ENCODE measurements around the gene RND1.
"Not testable (repeated sequence)": the region's sequence is repeated elsewhere in the genome, so short reads cannot be mapped to it uniquely, and the experiment has no call there.

Gene RND1

DNA sequence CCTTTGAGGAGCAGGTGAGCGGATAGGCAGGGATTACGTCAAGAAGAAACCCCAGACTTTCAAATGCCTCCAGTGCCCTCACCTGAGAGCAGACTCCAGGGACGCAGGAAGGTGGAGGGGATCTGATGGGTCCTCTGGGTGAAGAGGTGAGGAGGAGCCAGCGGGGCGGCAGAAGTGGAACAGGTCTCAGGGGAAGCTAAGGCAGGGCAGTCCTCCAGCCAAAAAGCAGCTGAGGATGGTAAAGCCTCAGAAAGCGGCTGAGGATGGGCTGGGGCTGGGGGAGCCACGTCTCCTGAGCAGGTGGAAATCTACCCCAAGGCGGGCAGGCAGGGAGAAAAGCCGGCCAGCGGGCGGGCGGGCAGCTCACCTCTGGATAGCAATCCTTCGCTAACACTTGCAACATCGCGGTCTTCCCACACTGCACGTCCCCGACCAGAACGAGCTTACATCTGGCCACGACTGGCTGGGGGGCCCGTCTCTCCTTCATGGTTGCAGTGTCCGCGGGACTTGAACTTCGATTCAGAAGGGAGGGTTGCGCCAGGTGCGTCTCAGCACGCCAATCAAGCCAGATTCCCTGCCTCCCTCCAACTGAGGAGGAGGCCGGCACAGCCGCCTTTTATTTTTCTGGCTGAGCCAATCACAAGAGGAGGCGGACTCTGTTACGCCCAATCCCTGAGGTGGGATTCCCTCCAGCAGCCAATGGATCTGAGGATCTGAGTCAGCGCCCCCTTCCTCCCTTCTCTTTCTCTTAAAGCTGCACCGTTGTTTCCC is at the start of gene RND1:
Gene RND1 (minus strand): TSS at position 590 of the 771 bp plus-strand sequence. CDS start 103 bp downstream, at position 487.
- peak; percentile 90 to 92 for DNase-seq

DNA sequence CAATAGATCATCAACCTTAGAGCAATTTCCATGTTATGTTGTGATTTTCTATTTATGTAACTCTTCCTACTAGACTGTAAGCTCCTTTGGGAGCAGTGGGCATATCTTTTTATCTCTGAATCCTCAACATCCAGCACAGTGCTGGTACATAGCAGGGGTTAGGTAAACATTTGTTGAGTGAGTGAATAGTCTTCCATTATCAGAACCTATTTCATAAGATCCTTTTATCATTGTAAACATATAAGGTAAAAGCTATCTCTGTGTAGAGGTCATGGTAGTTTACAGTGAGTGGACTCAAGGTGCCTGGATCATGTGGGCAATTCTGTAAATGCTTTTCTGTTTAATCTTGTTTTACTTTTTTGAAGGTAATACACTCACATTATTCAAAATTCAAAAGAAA is 44.5 kb upstream of the RND1 start:
- DNase-seq, result no peak

DNA sequence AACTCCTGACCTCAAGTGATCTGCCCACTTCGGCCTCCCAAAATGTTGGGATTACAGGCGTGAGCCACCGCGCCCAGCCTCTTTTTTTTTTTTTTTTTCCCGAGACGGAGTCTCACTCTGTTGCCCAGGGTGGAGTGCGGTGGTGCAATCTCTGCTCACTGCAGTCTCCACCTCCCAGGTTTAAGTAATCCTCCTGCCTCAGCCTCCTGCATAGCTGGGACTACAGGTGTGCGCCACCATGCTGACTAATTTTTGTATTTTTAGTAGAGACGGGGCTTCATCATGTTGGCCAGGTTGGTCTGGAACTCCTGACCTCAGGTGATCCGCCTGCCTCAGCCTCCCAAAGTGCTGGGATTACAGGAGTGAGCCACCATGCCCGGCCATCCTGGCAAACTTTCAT is 44.0 kb upstream of the RND1 start:
- not testable (repeated sequence) for DNase-seq

DNA sequence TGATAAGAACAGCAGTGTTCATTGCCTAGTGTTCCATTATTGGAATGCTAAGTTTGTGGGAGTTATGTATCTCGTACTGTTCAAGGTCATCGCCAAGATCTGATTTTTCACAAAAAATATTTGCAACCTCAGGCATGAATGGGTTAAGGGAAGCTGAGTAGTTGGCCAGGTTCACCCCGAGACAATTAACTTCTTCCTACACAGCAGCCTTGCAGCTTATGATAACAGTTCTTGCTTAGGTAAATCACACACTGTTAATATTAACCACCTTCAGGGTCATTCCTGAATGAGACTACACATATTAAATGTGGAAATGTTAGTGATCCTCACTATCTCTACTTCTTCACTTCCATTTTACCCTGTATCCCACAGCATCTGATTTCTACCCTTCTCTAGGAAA is 41.6 kb upstream of the RND1 start:
- no peak for DNase-seq

DNA sequence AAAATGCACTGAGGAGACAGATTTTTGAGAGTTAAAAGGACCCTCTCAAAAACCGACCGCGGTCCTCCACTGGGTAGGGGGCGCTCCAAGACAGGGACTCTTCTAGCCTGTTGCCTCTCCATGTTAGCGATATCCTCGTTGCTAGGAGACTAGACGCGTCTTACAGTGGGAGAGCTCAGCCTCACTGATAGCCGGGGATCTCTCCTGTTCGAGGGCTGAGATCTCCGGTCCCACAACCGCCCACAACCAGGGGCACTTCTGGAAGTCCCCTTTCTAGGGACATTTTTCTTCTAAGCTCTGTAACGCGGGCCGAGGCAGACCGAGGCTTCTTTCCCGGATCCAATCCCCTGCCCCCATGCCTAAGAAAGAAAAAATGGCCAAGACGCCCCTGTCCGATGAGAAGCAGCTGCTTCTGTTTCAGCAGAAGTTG is 38.3 kb upstream of the RND1 start:
- DNase-seq, result peak; percentile 88 to 91

DNA sequence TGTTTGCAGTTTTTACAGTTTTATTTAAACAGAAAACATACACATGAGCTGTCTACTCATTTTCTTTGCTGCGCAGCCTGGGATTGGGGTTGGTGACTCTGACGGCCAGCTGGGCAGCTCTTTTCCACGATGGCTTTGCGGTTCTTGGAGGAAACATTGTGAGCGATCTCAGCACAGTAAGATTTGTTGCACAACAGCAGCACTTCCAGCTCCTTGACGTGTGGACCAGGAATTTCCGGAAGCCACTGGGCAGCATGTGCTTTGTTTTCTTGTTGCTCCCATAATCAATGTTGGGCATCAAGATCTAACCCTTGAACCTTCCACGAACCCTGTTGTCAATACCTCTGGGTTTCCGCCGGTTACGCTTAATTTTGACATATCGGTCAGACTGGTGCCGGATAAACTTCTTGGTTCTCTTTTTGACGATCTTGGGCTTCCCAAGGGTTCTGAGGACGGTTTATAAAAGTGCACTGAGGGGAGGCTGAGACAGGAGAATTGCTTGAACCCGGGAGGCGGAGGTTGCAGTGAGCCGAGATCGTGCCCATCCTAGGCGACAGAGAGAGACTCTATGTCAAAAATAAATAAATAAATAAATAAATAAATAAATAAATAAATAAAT is 37.8 kb upstream of the RND1 start:
- no peak for DNase-seq

DNA sequence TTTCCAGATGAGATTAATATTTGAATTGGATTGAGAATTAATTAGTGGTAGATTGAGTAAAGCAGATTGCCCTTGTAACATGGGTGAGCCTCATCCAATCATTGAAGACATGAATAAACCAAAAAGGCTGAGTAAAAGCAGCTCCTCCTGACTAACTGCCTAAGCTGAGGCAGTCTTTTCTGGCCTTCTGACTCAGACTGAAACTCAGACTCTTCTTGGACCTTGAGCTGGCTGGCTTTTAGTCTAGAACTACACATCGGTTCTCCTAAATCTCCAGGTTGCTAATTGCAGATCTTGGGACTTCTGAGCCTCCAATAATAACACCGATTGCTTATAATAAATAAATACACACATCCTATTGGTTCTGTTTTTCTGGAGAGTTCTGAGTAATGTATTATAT is 35.6 kb upstream of the RND1 start:
- DNase-seq, result no peak

DNA sequence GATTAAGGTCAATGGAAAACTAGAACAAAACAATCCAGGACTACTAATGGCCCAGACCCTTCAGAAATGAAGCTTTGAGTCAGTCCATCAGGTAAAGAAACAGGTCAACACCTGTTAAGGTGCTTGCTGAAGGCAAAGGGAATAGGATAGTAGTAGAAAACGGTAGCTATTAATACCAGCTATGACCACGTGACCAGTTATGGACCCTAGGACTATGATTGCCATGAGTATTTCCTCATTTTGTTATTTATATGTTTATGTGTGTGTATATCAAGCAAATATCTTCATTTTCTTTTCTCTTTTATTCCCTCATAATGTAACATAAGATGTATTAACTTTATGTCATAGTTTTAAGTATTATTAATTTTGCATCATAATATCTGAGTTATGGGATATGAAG is 34.0 kb upstream of the RND1 start:
- DNase-seq, result no peak

DNA sequence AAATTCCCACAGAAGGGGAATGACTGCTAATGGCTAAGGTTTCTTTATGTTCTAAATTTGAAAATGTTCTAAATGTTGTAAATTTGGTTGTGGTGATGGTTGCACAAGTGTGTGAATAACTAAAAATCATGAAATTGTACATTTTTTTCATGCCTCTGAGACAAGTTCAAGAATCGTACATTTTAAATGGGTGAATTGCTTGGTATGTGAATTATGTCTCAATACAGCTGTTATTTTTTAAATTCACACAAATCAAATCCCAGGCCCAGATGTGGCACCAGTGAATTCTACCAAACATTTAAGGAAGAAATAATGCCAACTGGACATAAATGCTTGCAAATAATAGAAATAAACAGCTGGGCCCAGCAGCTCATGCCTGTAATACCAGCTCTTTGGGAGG is 28.6 kb upstream of the RND1 start:
- DNase-seq, result no peak

DNA sequence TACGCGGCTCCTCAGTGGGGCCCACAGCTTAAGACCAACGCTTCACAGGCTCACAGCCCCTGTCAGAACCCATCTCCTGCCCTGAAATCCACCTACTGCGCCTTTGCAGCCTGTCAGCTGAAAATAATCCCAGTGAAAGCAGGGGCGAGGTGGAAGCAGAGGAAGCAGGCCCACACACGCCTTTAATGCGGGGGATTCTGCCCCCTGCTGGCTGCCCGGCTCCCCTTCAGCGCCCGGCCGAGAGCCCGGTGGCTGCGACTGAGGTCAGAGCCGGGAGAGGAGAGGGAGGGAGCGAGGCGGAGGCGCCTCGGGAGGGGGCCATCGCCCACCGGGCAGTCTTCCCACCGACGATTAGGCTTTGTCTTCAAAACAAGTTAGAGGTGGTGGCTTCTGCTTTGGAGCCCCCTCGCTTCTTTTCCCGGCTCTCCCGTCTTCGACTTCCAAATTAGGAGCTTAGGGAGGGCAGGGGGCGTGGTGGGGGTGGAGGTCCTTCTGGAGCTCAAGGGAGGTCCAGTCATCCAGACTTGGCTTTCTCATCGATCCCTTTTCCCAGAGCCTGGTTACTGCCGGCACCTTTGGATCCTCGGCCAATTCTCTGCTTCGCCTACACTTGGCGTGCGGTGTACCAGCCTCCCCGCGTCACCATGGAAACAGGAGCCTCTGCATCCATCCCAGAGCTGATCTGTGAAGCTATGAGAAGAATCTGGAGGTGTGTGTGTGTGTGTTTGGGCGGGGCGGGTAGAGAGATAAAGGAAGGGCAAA is 25.2 kb upstream of the RND1 start:
- peak; percentile 73 to 76 for DNase-seq

DNA sequence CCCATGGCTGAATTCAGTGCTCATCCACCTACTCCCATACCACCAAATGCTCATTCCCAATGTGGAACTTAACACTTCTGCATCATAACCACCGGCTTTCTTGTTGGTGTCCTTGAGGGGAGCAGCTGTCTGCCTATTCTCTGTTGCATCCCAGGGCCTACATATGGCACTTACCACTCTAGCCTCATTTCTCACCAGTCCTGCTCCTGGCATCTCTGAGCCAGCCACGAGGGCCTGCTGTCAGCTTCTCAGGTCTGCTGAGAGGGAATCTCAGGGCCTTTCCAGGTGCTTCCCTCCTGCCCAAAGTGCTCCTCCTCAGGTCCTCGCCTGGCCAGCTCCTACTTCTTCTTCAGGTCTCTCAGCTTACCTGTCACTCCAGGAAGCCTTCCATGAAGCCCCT is 24.0 kb upstream of the RND1 start:
- DNase-seq, result no peak

DNA sequence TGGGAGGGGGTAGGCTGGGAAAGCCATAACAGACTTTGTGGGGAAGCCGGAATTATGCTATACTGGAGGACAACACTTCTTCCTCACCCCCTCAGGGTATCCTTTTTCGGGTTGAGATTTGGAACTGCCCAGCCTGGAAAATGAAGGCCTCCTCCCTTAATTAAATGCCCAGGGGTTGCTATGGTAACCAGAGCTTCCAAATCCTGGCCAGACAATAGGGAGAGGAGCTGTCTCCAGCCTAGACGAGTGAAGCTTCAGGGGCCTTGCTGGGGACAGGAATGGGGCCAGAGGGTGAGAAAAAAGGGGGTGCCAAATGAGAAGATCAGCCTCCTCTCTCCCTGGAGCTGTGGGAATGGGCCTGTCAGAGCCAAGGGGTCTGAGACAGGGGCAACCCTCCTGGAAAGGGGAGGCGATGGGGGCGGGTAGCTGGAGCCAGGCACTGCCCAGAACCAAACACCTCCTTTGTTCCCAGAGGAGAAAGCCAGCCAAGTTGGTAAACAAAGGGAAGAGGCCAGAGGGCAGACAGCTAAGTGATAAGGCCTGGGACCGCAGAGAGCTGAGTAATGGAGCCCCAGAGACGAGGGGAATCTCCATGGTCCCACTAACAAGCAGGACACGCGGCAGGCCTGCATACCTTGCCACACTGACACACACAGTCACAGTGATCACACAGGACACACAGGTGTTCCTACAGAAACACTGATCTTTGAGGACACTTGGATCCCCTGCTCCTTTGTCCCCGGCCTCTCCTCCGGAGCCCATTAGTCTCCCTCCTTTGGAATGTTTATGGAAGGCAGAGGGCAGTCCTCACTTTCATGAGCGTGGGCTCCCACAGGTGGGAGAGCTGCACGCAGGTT is 17.9 kb upstream of the RND1 start:
- no peak for DNase-seq

DNA sequence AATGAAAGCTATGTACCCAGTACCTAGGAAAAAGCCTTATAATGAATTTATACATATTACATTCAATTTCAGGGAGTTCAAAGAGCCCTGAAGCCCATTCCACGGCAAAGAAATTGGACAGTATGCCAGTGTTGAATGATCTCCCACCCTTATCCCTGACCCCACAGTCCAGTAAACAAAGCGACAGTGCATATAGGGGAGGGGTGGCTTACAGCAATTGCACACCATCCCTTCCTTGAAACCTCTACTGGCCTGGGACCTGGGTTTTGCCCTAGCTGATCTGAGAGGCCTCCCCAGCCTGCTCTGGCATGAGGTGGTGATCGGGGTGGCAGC is 17.3 kb upstream of the RND1 start:
- no peak for DNase-seq

DNA sequence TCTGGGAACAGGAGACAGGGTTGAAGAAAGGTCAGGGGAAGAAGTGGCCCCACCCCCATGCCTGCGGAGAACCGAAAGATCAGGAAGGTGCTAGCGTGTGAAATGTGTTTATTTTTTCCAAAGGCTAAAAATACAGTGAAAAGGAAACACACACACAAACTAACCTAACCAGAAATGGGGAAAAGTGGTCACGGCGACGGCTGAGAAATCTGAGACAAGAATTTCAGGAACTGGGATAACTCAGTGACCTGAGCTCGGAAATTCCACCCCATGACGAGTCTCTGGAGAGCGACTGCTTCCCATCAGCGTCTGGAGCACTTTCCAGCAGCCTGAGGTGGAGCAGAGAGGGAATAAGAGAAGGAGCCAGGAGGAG is 16.6 kb upstream of the RND1 start:
- no peak for DNase-seq

DNA sequence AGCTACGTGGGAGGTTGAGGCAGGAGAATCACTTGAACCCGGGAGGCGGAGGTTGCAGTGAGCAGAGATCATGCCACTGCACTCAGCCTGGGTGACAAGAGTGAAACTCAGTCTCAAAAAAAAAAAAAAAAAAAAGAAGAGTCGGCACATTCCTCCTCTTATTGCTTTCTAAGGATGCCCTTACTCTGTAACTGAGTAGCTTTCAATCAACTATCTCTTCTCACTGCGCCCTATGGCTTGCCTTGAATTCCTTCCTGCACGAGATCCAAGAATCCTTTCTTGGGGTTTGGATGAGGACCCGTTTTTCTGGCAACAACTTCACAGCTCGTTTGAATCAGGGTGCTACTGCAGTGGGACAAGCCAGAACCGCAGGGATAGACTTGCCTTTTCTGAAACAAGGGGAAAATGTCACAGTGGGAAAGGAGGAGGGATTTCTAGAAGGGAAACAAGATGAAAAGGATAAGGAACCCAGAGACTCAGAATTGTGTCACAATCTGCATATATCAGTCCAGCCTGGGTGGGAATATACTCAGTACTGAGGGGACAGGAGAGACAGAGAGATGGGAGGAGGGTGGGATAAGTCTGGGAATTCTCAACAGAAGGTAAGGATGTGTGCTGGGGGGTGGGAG is 16.1 kb upstream of the RND1 start:
- no peak for DNase-seq

DNA sequence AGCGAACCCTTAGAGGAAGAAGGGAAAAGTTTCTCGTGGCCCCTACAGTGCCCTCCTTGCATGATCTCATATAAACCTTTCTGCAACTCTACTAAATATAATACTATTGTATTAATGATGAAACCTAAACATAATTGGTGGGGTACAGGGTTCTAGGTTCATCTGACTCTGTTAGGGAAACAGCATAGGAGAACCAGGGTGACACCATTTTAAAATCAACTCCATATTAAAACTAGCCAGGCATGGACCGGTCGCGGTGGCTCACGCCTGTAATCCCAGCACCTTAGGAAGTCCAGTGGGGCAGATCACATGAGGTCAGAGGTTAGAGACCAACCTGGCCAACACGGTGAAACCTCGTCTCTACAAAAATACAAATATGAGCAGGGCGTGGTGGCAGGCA is 15.0 kb upstream of the RND1 start:
- no peak for DNase-seq

DNA sequence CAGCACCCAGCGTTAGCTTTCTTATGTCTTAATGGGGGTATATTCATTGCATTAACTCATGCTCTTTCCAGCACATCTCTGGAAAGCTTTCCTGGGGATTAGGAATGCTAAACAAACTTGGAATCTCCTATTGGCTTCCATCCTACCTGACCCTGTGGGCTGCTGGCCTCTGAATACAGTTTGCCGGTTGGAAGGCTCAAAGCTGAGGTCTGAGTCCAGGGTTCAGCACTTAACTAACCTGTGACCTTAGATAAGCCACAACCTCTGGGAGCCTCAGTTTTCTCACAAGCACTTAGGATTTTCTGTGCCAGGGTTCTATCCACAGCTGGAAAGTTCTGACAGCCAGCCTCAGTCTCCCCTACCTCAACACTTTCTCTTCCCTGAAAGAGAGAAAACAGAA is 12.9 kb upstream of the RND1 start:
- no peak for DNase-seq

DNA sequence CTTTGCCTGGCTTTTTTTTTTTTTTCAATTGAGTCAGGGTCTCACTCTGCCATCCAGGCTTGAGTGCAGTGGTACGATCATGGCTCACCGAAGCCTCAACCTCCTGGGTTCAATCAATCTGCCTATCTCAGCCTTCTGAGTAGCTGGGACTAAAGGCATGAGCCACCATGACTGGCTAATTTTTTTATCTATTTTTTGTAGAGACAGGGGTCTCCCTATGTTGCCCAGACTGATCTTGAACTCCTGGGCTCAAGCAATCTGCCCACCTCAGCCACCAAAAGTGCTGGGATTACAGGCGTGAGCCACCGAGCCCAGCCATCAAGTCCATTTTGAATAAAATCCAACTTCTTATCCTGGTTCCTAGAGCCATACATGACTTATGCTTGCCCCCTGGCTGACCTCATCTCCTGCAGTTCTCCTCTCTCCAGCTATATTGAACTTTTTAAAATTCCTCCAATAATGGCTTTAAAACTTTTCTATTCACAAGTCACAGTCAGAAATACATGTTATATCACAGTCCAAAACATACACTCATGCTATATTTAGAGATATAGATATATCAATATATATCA is 10.4 kb upstream of the RND1 start:
- no peak for DNase-seq

DNA sequence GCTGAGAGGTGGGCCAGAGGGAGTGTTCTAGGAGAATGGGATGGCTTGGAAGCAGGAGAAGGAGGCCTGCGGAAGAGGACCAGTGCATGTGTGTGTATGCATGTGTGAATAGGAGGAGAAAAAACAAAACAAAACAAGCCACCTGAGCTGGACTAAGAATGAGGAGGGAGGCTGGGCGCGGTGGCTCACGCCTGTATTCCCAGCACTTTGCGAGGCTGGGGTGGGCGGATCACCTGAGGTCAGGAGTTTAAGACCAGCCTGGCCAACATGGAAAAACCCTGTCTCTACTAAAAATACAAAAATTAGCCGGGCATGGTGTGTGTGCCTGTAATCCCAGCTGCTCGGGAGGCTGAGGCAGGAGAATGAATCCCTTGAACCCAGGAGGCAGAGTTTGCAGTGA is 7.9 kb upstream of the RND1 start:
- DNase-seq, result not testable (repeated sequence)

DNA sequence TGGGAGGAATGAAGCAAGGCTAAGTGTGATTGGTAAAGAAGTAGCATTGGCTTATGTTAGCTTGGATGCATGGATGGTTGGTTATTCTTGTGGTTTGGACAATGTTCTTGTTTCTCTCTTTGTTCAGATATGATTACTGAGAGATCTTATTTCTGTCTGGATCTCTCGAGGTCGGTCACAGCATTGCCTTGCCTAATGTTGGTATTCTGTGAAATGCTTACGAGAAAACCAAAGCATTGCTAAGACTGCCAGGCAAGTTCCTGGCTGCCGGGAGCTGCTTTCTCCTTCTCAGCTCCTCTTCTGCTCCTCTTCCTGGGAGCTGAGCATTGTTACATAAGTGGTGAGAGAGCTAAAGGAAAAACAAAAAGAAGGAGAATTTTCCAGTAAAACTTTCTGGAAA is 7.4 kb upstream of the RND1 start:
- DNase-seq, result no peak

DNA sequence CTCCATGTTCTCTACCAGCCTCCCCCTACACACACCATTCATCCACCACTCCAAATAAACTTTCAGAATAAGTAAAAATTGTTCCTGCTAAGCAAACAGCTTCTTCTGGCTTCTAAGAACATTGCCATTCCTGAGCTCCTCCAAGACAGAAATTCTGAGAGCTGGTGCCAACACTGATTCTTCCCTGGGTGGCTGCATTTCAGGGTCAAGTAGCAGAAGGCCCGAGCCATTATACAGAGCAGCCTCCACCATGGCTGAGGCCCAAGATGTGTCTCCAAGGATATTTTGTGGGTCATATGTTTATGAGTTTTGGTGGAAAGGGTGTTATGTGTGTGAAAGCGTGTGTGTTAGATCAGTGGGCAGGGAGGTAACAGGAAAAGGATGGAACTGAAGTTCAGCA is 3.5 kb upstream of the RND1 start:
- no peak for DNase-seq

DNA sequence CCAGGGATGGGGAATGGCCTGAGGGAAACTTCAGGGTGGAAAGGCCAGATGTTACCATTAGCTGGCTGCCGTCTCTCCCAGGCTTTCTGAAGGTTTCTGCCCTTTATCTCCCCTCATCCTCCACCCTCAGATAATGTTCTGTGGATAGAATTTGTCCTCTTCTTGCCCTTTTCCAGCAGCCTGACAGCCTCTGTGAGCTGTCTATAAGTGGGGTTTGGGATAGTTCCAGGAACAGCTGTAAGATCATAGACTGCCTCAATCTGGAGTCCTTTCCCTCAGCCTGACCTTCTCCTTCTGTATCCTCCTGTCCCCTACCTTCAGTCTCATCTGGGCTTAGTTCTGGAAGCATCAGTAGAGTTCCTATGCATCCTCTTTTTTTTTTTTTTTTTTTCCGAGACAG is 2.8 kb upstream of the RND1 start:
- DNase-seq, result no peak

Measured in CD4-positive, alpha-beta T cell treated with Interleukin-4 for 1 hour (primary cell).